ENCODE measurements around the gene TSPAN18. TPM values are rescaled to one million over a fixed set of nuclear protein-coding genes. Genes with fewer than 3 reads are reported as not detected.

Gene TSPAN18
- total RNA-seq, 1 experiment from 2014 or later = 0.77 TPM

- H3K4me3 Mint-ChIP-seq (ENCODE audit: unreplicated experiment) = no peak overlapping the region
- TF ChIP-seq CTCF (IDR thresholded peaks at IDR 0.05; ENCODE audit: unreplicated experiment) = no peak
- BruUV-seq (replicated peaks) = no TSS peak
- H3K27me3 Mint-ChIP-seq (ENCODE audit: insufficient read depth, unreplicated experiment) = peaks cover 33% of the 10 kb centered on the region
- H3K27ac Mint-ChIP-seq (ENCODE audit: low read depth, unreplicated experiment) = no peak overlapping the region
- DNase-seq (ENCODE audit: unreplicated experiment) = no peak
- no peaks in the 10 kb centered on the region for H3K4me1 Mint-ChIP-seq (ENCODE audit: insufficient read depth, unreplicated experiment)
- intact Hi-C loops (cut with micrococcal nuclease) = loop anchor here (5.0 kb wide), 1 partner anchor 107 kb away; no protein-coding TSS in a partner anchor
- POLR2A ChIA-PET = no interaction called here
- H3K9me3 Mint-ChIP-seq (ENCODE audit: unreplicated experiment) = no peaks in the 10 kb centered on the region
- CTCF ChIA-PET = interaction anchor here (0.6 to 1.3 kb wide), 5 partner anchors 12 to 805 kb away, joined by 3 to 4 read pairs (median 3); no protein-coding TSS in a partner anchor
- H3K36me3 Mint-ChIP-seq (ENCODE audit: insufficient read depth, unreplicated experiment) = peaks cover 6% of the 10 kb centered on the region
Observed at GRCh38 chr11:44729063-44729462, 2.3 kb downstream of the TSPAN18 start.

- Mint-ChIP-seq H3K4me1 (ENCODE audit: insufficient read depth, unreplicated experiment) (no peaks in the 10 kb centered on the region), H3K4me3 (ENCODE audit: unreplicated experiment) (no peak overlapping the region), H3K27ac (ENCODE audit: low read depth, unreplicated experiment) (no peak overlapping the region), H3K36me3 (ENCODE audit: insufficient read depth, unreplicated experiment) (peaks cover 6% of the 10 kb centered on the region), H3K9me3 (ENCODE audit: unreplicated experiment) (no peaks in the 10 kb centered on the region), H3K27me3 (ENCODE audit: insufficient read depth, unreplicated experiment) (peaks cover 33% of the 10 kb centered on the region)
- ChIA-PET CTCF (interaction anchor here (0.6 to 2.4 kb wide), 8 partner anchors 11 to 612 kb away, joined by 3 to 12 read pairs (median 3); no protein-coding TSS in a partner anchor), POLR2A (no interaction called here)
- no TSS peak for BruUV-seq (replicated peaks)
- DNase-seq (ENCODE audit: unreplicated experiment) = peak; percentile 63
- intact Hi-C loops (cut with micrococcal nuclease) = loop anchor here (5.0 kb wide), 1 partner anchor 107 kb away; no protein-coding TSS in a partner anchor
- TF ChIP-seq CTCF (IDR thresholded peaks at IDR 0.05; ENCODE audit: unreplicated experiment) = no peak
Observed at GRCh38 chr11:44729713-44730112, 3.0 kb downstream of the TSPAN18 start.

- peaks cover 30% of the 10 kb centered on the region for H3K27me3 Mint-ChIP-seq (ENCODE audit: insufficient read depth, unreplicated experiment)
- no peaks in the 10 kb centered on the region for H3K4me1 Mint-ChIP-seq (ENCODE audit: insufficient read depth, unreplicated experiment)
- no peaks in the 10 kb centered on the region for H3K9me3 Mint-ChIP-seq (ENCODE audit: unreplicated experiment)
- no peak for DNase-seq (ENCODE audit: unreplicated experiment)
- ChIA-PET POLR2A (no interaction called here), CTCF (interaction anchor here (0.7 to 2.4 kb wide), 3 partner anchors 74 to 180 kb away, joined by 3 to 12 read pairs (median 4); no protein-coding TSS in a partner anchor)
- no TSS peak for BruUV-seq (replicated peaks)
- no peak overlapping the region for H3K4me3 Mint-ChIP-seq (ENCODE audit: unreplicated experiment)
- H3K27ac Mint-ChIP-seq (ENCODE audit: low read depth, unreplicated experiment) = no peak overlapping the region
- intact Hi-C loops (cut with micrococcal nuclease) = no loop called here
- H3K36me3 Mint-ChIP-seq (ENCODE audit: insufficient read depth, unreplicated experiment) = peaks cover 6% of the 10 kb centered on the region
- no peak for TF ChIP-seq CTCF (IDR thresholded peaks at IDR 0.05; ENCODE audit: unreplicated experiment)
Observed at GRCh38 chr11:44730775-44731174, 4.0 kb downstream of the TSPAN18 start.

- TF ChIP-seq CTCF (IDR thresholded peaks at IDR 0.05; ENCODE audit: unreplicated experiment) = no peak
- no peaks in the 10 kb centered on the region for H3K4me1 Mint-ChIP-seq (ENCODE audit: insufficient read depth, unreplicated experiment)
- ChIA-PET CTCF (interaction anchor here (0.6 to 2.4 kb wide), 3 partner anchors 22 to 179 kb away, joined by 3 to 12 read pairs (median 3); no protein-coding TSS in a partner anchor), POLR2A (no interaction called here)
- BruUV-seq (replicated peaks) = no TSS peak
- no peak overlapping the region for H3K4me3 Mint-ChIP-seq (ENCODE audit: unreplicated experiment)
- peaks cover 25% of the 10 kb centered on the region for H3K27me3 Mint-ChIP-seq (ENCODE audit: insufficient read depth, unreplicated experiment)
- intact Hi-C loops (cut with micrococcal nuclease) = no loop called here
- no peaks in the 10 kb centered on the region for H3K9me3 Mint-ChIP-seq (ENCODE audit: unreplicated experiment)
- no peak overlapping the region for H3K27ac Mint-ChIP-seq (ENCODE audit: low read depth, unreplicated experiment)
- no peak for DNase-seq (ENCODE audit: unreplicated experiment)
- H3K36me3 Mint-ChIP-seq (ENCODE audit: insufficient read depth, unreplicated experiment) = peaks cover 6% of the 10 kb centered on the region
Observed at GRCh38 chr11:44731685-44732430, 5.1 kb downstream of the TSPAN18 start.

Data from MCF 10A (cell line).